HG02678 (cell line): ENCODE results near the gene TNFSF9.
"Not testable (repeated sequence)": the region's sequence is repeated elsewhere in the genome, so short reads cannot be mapped to it uniquely, and the experiment has no call there.

Experiments used
- ATAC-seq: cut with Tn5 transposase; IDR thresholded peaks from one replicate; pipeline ENCODE4 v1.9.1; 2021; ENCODE audit warnings: mild to moderate bottlenecking, moderate library complexity; ENCODE audit not compliant: unreplicated experiment

The TNFSF9 gene

DNA sequence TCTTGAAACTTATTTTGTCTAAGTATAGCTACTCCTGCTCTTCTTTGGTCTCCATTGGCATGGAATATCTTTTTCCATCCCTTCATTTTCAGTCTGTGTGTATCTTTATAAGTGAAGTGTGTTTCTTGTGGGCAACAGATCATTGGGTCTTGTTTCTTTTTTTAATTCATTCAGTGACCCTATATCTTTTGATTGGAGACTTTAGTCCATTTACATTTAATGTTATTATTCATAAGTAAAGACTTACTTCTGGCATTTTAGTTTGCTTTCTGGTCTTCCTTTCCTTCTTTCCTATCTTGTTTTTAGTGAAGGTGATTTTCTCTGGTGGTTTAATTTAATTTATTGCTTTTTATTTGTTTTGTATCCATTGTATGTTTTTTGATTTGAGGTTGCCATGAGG lies 40.3 kb downstream of the TNFSF9 start:
- ATAC-seq, result no peak

DNA sequence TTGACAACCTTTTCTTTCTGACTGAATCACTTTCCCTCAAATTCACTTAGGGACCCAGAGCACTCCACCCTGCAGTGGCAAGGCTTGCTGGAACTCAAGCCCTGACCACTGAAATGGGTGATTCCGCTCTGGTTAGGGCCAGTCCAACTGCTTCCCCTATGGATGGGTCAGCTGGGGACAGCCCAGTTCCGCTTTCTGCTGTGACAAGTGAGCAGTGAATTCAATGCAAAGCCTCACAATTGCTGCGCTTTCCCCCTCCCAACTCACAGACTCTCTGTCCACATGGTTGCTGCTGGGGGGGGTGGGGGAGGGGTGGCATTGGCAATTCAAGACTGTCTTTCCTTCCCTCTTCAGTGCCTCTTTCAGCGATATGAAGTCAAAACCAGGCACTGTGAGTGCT lies 41.4 kb downstream of the TNFSF9 start:
- ATAC-seq, result no peak

DNA sequence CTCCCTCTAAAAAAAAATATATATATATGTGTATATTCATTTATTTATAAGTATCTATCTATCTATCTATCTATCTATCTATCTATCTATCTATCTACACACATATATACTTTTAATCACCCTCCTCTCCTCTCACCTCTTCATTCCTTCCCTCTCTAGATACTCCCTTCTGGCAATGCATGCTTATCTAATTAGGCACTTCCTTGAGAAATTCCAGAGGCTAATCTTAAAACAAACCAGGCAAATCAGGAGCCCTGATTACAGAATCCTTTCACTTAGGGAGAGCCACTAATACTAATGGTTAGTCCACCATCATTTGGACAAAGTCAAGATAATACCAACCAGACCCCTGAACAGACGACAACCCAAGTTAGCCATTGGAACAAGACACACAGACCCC lies 42.5 kb downstream of the TNFSF9 start:
- no peak for ATAC-seq

DNA sequence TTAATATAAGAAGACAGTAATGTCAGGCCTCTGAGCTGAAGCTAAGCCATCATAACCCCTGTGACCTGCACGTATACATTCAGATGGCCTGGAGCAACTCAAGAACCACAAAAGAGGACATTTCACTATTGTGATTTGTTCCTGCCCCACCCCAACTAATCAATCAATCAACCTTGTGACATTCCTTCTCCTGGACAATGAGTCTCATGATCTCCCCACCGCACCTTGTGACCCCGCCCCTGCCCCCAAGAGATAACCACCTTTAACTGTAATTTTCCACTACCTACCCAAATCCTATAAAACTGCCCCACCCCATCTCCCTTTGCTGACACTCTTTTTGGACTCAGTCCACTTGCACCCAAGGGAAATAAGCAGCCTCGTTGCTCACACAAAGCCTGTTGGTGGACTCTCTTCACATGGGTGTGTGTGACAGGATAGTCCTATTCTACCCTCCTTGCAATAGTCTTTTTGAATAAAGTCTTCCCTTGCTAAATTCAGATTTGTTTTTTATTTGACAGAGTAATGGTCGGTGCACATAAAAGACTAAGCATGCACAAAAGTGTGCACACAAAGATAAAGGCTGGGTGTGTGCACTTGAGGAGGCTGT lies 46.1 kb downstream of the TNFSF9 start:
- no peak for ATAC-seq

DNA sequence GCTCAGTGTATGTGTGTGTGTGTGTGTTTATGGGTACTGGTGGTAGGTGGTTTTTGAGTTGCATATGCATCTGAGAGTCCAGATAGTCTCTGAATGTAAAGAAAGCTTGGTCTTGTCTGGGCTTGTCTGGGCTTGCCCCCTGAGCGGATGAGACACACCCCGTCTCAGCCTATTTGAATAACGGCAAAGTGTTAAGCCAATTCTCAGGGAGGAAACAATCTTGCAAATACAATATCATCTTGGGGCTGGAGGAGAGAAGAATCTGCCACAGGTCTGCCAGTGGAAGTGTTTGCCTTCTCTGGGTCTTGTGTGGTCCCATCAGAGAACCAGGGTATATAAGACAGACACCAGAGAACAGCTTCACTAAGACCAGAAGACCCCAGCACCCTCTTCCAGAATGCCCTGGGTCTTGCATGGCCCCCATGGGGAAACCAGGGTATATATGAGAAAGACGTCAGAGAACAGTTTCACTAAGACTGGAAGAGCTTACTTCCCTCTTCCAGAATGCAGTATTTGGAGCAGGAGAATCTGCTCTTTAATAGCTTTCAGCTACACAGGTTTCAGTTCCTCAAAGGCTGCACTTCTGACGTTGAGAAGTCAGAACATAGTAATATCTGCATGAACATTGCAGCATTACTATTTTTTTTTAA lies 46.8 kb downstream of the TNFSF9 start:
- peak; percentile 80 for ATAC-seq

DNA sequence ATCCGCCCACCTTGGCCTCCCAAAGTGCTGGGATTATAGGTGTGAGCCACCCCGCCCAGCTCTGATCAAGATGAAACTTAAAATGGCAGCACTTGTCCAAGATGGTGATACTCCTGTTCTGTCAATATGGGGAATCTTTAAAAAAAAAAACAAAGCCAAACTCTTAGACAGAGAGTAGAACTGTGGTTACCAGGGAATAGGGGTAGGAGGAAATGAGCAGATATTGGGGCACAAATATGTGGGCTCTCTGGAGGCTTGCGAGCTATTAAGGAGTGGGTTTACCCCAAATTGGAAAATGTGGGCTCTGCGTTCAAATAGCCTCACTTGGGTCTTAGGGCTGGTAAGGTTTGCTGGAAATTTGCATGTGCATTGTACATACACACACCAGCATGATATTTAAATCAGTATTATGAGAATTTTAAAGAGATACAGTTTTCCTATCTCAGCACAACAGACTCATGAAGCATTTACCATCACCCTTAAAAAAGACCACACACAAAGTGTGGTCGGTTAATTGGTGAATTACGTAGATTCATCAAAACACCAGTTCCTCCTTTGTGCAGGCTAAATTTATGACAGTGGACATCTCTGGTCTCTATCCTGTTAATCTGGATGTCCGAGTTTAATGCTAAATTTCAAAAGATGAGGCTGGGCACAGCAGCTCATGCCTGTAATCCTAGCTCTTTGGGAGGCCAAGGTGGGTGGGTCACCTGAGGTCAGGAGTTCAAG lies 48.8 kb downstream of the TNFSF9 start:
- no peak for ATAC-seq

DNA sequence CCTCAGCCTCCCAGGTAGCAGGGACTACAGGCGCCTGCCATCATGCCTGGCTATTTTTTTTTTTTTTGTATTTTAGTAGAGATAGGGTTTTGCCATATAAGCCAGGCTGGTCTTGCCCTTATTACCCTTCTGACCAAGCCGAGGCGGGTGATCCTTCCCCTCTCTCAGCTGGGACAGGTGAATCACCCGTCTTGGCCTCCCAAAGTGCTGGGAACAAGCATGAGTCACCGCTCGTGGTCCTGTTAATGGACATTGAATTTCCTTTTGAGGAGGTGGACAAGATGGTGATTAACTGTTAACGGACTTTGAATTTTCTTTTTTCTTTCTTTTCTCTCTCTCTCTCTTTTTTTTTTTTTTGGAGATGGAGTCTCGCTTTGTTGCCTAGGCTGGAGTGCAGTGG lies 49.5 kb downstream of the TNFSF9 start:
- ATAC-seq, result no peak

DNA sequence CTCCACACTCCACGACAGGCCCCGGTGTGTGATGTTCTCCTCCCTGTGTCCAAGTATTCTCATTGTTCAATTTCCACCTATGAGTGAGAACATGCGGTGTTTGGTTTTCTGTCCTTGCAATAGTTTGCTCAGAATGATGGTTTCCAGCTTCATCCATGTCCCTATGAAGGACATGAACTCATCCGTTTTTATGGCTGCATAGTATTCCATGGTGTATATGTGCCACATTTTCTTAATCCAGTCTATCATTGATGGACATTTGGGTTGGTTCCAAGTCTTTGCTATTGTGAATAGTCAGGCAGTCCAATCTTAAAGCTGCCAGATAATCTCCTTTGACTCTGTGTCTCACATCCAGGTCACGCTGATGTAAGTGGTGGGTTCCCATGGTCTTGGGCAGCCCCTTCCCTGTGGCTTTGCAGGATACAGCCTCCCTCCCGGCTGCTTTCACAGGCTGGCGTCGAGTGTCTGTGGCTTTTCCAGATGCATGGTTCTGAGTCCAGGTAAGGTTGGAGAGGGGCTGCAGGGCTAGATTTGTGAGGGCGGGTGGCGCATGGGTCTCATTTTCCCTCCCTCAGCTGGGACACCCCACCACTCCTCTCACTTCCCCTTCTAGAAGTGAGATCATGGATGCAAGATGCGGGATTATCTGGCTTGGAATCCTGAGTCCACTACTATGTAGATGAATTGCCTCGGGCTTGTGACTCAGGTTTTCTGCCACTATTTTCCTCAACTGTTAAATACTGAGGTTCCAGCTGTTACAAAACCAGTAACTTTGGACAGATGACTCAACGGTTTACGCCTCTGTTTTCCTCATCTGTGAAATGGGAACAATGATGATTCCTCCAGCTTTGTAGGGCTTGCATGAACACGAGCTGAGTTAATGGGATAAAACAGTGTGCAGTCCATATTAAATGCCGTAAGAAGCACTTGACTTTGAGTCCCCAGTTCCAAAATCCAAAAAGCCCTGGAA lies 52.0 kb downstream of the TNFSF9 start:
- ATAC-seq, result not testable (repeated sequence)
